ENCODE results near the gene SYT14.
A peak's percentile ranks its signal among the peaks of the same experiment; 100 is the strongest.
"Not testable (repeated sequence)": the region's sequence is repeated elsewhere in the genome, so short reads cannot be mapped to it uniquely, and the experiment has no call there.

SYT14 gene

DNA sequence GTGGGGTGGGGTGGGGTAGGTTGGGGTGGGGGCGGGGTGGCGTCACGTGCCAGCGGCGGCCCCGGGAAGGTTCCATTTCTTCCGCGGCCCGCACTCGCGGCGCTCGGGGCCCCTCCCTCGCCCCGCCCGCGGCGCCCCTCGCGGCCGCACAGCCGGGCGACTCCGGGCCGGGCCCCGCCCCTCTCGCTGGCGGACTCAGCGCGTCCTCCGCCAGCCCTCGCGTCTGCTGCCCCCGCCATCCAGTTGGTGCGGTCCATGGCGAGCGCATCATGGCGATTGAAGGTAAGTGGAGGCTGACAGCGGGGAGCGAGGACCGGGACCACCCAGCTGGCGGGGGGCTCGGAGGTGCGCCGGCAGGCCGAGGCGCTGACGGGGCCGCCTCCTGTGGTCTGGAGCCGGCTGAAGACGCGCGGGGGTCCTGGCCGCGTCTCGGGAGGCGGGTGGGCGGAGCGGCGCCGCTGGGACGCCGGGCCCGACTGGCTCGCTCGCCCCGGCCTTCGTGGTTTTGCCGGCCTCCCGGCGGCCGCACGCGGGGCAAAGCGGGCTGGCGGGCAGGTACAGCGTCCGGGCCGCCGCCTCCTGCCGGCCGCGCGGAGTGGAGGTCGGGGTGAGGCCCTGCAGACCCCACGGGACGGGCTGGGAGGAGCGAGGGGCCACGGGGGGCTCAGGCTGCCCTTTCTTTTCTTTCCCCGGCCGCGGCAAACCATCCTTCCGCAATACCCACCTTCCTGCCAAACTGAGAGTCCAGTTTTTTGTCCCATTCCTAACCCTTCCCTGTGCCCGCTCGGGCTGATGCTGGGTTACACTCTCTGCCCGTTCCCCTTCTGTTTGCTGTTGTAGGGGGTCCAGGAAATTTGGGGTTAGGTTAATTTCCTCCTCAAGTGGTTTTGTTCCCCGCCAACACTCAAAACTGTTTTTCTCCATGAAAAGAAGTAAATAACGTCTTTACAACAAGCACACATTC is at the start of gene SYT14:
Gene SYT14 (plus strand): TSS at position 222 of the 964 bp plus-strand sequence. CDS start 48 bp downstream, at position 270.
- peak in 11 of 14 donors; percentile 23 to 86 (median 57) for DNase-seq

DNA sequence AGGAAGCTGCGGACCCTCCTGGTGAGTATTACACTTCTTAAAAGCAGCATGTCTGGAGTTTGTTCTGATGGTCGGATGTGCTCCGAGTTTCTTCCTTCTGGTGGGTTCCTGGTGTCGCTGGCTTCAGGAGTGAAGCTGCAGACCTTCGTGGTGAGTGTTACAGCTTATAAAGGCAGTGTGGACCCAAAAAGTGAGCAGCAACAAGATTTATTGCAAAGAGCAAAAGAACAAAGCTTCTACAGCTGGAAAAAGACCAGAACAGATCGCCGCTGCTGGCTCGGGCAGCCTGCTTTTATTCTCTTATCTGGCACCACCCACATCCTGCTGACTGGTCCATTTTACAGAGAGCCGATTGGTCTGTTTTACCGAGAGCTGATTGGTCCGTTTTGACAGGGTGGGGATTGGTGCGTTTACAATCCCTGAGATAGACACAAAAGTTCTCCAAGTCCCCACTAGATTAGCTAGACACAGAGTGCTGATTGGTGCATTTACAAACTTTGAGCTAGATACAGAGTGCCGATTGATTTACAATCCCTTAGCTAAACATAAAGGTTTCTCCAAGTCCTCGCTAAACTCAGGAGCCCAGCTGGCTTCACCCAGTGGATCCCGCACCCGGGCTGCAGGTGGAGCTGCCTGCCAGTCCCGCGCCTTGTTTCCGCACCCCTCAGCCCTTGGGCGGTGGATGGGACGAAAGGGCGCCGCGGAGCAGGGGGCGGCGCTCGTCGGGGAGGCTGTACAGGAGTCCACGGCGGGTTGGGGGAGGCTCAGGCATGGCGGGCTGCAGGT is 49.5 kb upstream of the SYT14 start:
- DNase-seq, result not testable (repeated sequence)

DNA sequence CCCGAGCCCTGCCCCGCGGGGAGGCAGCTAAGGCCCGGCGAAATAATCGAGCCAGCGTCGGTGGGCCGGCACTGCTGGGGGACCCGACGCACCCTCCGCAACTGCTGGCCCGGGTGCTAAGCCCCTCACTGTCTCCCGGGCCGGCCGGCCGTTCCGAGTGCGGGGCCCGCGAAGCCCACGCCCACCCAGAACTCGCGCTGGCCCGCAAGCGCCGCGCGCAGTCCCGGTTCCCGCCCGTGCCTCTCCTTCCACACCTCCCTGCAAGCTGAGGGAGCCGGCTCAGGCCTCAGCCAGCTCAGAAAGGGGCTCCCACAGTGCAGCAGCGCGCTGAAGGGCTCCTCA is 49.0 kb upstream of the SYT14 start:
- no peak for DNase-seq

DNA sequence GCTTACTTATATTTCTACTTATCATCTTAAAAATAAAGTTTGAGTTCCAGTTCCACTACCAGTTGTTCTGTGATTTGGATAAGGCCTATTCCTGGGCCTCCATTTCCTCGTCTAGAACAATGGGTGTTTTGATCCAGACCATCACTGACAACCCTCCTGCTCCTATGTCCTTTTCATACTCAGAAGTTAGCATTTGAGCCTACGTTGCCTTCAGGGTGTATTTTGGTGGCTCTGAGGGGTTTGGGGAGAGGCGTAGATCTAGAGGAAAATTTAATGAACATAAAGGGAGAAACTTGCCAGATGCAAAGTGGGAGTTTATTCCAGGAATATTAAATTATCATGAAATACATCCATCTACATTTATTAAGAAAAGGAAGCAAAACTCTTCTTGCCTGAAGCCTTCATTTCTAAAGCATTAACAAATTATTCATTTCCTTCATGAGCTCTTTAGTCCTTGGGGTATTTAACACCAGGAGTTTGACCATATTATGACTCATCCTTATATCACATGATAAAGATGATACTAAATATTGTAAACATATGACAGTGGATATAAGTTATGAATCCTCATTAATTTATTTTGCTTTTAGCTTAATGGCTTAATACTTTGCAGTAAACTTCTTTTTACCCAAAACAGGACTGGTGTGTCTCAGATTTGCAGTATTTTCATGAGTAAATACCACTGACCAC is 47.2 kb upstream of the SYT14 start:
- no peak for DNase-seq

DNA sequence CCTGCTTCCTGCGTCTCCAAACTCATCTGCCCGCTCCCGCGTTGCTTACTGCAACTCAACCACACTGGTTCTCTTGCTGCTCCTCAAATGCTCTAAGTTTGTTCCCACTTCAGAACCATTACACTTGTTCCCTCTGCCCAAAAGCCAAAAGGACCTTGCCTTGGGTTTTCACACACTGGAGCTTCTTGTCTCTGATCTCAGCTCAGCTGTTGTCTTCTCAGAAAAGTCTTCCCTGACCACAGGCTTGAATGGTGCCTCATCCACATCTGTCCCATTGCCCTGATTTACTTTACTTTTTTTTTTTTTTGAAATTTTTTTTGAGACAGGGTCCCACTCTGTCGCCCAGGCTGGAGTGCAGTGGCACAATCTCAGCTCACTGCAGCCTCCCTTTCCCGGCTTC is 44.3 kb upstream of the SYT14 start:
- no peak for DNase-seq

DNA sequence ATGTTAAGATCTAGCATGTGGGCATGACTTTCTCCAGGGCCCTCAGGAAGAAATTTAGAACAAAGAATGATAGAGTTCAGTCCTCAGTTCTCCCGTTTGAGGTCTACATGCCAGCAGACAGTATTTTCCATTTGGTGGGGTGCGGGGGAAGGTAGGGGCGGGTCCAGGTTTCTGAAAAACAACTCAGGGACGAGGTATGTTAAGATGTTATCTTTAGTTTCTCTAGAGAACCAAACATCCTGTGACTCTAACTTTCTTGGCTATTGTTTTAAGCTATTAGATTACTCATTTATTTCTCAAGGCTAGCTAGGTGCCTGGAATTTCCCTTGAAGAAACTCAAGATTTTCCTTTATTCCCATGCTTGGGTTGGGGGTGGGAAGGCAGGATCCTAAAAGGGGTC is 42.3 kb upstream of the SYT14 start:
- DNase-seq, result no peak

DNA sequence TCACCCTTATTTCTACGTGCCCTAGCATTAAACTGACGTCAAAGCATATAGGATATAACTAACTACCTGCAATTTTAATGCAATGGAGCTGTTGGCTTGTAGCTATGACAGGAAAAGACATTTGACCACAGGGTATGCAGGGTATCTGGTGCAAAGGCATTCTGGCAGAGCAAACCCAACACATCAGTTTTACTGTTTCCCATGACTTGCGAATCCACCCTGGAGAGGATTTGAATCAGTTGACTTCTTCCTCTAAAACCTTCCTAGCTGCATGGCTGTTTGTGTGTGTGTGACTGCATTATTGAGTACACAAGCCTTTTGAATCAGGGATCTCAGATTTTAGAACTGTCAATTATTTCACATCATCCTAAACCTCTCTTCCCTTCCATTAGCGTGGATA is 41.7 kb upstream of the SYT14 start:
- no peak for DNase-seq

DNA sequence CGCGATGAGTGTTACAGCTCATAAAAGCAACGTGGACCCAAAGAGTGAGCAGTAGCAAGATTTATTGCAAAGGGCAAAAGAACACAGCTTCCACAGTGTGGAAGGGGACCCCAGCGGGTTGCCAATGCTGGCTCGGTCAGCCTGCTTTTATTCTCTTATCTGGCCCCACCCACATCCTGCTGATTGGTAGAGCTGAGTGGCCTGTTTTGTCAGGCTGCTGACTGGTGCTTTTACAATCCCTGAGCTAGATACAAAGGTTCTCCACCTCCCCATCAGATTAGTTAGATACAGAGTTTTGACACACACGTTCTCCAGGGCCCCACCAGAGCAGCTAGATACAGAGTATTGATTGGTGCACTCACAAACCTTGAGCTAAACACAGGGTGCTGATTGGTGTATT is 39.7 kb upstream of the SYT14 start:
- DNase-seq, result not testable (repeated sequence)

DNA sequence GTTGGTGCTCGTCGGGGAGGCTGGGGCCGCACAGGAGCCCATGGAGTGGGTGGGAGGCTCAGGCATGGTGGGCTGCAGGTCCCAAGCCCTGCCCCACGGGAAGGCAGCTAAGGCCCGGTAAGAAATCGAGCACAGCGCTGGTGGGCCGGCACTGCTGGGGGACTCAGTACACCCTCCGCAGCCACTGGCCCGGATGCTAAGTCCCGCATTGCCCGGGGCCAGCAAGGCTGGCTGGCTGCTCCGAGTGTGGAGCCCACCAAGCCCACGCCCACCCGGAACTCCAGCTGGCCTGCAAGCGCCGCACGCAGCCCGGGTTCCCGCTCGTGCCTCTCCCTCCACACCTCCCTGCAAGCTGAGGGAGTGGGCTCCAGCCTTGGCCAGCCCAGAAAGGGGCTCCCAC is 39.2 kb upstream of the SYT14 start:
- DNase-seq, result not testable (repeated sequence)

DNA sequence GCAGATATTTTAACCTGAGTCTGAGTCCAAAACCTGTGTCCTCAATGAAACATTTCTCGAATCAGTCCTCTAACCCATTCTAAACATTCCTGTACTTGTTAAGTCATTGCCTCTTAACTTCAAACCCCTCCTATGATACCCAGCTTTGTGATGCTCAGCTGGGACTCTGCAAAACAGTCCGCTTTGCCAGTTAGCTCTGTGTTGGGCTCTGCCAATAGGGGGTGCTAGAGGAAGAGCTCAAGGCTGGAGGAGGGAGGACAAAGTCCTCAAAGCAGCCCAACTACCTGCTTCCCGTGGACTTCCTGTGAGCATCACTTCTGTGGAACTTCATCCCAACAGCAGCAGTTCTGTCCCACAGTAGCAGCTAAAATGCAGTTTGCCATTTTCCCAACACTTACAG is 38.1 kb upstream of the SYT14 start:
- DNase-seq, result no peak

DNA sequence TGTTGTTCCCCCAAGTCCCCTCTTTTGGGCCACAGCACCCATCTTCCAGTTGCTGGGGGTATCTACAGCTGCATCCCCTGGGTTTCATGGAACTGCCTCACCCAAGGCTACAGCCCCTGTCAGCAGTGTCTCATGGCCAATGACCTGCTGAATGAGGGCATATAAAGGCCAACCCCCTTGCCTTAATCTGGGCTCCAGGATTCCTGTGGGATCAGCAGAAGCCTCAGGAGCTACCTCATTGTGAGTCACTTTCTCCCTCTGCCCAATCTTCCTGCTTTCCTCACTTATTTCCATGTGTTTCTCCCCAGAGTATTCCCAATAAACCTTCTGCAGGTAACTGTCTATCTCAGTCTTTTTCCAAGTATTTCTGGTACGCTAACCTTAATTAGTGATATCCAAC is 37.3 kb upstream of the SYT14 start:
- no peak for DNase-seq

DNA sequence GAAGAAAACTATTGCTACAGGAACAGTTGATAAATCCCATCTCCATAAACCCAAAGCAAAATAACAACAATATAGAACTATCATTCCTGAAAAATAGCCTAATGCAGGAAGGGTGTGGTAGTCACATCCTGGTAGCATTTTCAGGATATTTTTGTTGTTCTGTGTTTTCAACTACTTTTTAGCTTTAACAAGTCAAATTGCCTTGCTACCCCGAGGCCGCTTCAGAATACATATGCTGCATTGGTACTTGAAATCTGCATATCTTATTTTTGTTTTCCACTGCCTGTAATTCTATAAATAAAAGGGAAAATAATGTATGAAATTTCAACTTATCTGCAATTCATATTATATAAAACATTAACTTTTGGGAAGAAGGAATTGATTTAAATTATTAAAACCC is 36.8 kb upstream of the SYT14 start:
- no peak for DNase-seq

DNA sequence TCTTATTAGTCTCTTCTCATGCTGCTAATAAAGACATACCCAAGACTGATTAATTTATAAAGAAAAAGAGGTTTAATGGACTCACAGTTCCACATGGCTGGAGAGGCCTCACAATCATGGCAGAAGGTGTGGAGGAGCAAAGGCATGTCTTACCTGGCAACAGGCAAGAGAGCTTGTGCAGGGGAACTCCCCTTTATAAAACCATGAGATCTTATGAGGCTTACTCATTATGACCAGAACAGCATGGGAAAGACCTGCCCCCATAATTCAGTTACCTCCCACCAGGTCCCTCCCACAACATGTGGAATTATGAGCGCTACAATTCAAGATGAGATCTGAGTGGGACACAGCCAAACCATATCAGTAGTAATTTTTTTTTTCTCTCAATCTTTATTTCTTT is 33.2 kb upstream of the SYT14 start:
- not testable (repeated sequence) for DNase-seq

DNA sequence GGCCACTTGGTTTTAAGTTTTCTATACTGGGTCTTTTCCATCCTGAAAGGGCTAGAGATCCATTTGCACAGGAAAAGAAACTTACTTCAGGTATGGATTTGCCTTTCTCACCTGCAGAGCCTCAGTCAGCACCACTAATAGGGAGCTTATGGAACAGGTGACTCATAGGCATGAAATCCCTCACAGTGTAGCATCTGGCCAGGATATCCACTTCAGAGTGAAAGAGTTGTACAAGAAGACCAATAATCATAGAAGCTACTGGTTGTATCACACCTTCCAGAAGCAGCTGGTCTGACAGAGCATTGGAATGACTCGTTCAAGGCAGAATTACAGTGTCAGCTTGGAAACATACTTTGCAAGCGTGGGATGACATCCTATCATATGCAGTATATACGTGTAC is 26.3 kb upstream of the SYT14 start:
- DNase-seq, result no peak

DNA sequence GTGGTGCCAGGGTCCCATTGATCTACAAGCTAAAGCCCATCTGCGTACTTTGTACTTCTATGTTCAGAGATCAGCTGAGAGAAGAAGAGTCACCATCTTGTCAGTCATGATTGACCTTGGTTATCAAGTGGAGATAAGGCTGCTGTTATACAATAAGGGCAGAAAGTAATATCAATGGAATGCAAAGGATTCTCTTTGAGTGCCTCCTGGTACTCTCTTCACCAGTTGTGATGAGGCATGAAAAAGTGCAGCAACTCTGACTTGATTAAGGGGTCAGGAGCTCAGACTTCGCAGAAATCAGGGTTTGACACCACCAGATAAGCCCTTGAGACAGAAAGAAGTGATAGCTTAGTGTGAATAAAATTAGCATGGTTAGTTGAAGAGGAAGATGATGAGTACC is 25.7 kb upstream of the SYT14 start:
- no peak for DNase-seq

DNA sequence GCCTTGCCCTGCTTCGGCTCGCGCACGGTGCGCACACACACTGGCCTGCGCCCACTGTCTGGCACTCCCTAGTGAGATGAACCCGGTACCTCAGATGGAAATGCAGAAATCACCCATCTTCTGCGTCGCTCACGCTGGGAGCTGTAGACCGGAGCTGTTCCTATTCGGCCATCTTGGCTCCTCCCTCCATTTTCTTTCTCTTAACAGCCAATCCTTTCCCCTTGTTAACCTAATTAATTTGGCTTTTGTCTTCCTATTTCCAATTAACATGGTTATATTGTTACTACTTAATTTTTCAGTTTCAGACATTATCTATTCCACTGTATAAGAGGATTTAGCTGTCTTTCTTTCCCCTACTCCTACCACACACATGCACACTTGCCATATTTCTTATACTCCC is 18.4 kb upstream of the SYT14 start:
- DNase-seq, result not testable (repeated sequence)

DNA sequence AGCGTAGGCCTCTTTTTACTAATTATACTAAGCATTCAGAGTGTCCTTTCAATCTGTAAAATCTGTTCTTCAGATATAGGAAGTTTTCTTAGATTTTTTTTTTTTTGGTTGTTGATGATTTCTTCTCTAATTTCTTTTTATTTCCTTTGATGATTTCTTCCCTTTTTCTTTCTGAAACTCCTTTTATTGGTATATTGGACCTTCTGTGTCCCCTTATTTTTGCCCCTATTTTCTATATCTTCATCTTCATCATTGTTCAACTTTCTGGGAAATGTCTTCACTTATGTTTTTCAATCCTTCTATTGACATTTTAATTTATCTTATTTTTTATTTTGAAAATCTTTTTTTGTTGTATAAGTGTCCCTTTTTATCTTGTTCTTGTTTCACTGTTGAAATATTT is 17.2 kb upstream of the SYT14 start:
- DNase-seq, result no peak

DNA sequence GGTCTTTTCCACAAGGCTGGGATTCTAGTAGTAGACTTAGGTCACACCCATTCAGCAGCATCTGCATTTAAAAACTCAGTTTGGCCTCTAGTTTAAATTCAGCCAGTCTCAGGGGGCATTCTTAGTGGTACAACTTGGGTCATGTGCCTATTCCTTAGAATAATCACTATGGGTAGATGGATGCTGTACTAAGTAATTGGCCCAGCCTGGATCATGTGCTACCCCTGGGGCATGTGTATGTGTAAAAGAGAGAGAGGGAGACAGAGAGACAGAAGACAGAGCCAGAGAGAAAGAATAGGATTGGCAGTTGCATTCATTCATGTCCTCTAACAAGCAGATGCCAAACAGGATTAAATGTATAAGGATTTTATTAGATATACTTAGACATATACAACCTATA is 13.6 kb upstream of the SYT14 start:
- DNase-seq, result no peak

DNA sequence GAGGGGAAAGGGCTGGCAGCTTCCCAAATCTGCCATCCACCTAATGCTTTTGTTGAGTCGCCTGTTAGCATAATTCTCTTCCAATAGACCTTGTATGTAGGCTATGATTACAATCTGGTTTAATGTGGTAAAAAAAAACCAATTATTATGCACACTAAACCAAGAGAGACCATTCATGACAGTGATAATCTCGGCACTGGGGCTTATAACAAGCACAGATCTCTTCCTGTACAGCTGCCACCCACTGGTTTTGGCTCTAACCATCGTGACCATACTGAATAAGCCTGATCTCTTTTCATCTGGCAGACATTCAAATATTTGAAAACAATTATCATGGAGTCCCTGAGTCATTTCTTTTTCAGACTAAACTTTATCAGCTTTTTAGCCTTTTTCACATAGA is 12.0 kb upstream of the SYT14 start:
- DNase-seq, result no peak

DNA sequence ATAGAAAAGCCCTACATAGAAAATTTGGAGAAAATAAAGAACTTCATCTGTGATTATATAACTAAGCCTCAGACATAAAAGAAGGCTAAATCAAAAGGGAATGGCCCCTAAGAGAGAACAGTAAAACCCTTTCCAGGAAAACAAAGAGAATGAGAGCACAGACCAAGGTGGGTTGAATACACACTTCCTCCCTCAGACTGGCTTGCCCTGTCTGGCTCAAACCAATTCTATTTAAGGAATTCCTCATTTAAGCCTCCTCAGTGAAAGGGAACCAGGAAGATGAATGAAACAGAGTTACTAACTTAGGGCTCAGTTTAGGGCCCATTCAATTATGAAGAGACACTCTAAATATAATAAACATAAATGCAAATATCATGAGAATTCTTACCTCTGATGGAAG is 10.6 kb upstream of the SYT14 start:
- DNase-seq, result no peak

DNA sequence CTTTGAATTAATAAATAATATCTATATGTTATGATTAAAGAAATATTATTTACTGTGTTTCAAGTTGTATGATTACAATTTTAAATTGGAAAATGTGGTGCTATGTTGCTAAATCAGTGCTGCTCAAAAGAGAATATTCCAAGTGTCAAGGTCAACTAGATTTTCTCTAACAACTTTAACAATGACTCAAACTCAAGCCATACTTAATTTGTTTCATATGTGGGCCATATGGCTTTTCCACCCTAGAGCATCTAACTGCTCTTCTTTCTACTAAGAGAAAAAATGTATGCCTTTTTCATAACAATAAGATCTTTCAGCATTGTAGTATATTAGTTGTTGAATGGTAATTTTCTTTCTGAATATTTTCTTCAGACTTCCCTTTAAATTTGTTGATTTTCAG is 8.3 kb upstream of the SYT14 start:
- no peak for DNase-seq

DNA sequence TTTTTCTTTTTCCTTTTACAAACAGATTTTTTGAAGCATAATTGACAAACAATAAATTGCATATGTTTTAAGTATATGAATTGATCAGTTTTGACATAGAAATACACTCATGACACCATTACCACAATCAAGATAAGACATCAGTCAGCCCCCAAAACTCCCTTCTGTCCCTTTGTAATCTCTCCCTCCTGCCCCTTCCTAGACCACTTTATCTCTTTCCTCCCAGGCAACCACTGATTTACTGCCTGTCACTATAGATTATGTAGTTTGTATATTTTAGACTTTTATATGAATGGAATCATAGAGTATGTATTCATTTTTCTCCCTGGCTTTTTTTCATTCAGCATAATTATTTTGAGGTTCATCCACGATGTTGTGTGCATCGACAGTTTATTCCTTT is 6.9 kb upstream of the SYT14 start:
- no peak for DNase-seq

DNA sequence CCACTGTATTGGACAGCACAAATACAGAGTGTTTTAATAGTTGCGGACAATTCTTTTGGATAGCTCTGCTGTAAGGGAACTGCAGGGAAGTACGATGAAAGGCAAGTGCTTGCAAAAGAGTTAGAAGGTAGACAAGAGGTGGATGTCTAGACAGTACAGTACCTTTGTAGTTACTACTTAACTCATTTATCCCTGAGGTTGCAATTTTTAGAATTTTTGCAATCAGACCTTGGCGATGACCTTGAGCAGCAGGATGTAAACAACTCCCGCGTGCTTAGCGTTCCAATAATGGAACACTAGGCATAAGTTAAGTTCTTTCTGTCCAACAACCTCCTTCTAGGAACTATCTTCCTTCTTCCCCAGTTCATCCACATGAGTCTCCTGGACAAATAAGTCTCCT is 1.9 kb upstream of the SYT14 start:
- no peak for DNase-seq
